Parathyroid adenoma (tissue), 2 donors: ENCODE results near the gene PDE9A.

ENCODE experiments used
- H2AFZ ChIP-seq: fragments of 300-600 bp; sonication (generic); one replicate; pipeline ENCODE4 v1.7.0; 2017; ENCODE audit warnings: antibody characterized with exemption, mild to moderate bottlenecking
- H3K27ac ChIP-seq: fragments of 300-600 bp; sonication (generic); one replicate; pipeline ENCODE4 v1.7.0; 2017
- H3K27me3 ChIP-seq: fragments of 300-600 bp; sonication (generic); one replicate; pipeline ENCODE4 v1.7.0; 2017; ENCODE audit warnings: low read length; ENCODE audit not compliant: control insufficient read depth, insufficient read depth
- H3K36me3 ChIP-seq: fragments of 300-600 bp; sonication (generic); one replicate; pipeline ENCODE4 v1.7.0; 2017; ENCODE audit warnings: low read length; ENCODE audit not compliant: control insufficient read depth, insufficient read depth
- H3K4me1 ChIP-seq: fragments of 300-600 bp; sonication (generic); one replicate; pipeline ENCODE4 v1.7.0; 2017; ENCODE audit warnings: control low read depth
- H3K4me2 ChIP-seq: fragments of 300-600 bp; sonication (generic); one replicate; pipeline ENCODE4 v1.7.0; 2017; ENCODE audit warnings: low read length
- H3K4me3 ChIP-seq: fragments of 300-600 bp; sonication (generic); one replicate; pipeline ENCODE4 v1.7.0; 2017; ENCODE audit warnings: low read depth, low read length
- H3K79me2 ChIP-seq: fragments of 300-600 bp; sonication (generic); one replicate; pipeline ENCODE4 v1.7.0; 2017; ENCODE audit warnings: control low read depth
- H3K9ac ChIP-seq: fragments of 300-600 bp; sonication (generic); one replicate; pipeline ENCODE4 v1.7.0; 2017; ENCODE audit warnings: mild to moderate bottlenecking
- H3K9me3 ChIP-seq: fragments of 300-600 bp; sonication (generic); one replicate; pipeline ENCODE4 v1.7.0; 2017; ENCODE audit warnings: low read length; ENCODE audit not compliant: control insufficient read depth
- TF ChIP-seq, protein P1 (sequence below): fragments of 300-600 bp; sonication (generic); IDR thresholded peaks from one replicate; pipeline ENCODE4 v1.7.0; 2017; ENCODE audit warnings: antibody characterized with exemption, mild to moderate bottlenecking
- donor health status: primary hyperparathyroidism.

Gene PDE9A

DNA sequence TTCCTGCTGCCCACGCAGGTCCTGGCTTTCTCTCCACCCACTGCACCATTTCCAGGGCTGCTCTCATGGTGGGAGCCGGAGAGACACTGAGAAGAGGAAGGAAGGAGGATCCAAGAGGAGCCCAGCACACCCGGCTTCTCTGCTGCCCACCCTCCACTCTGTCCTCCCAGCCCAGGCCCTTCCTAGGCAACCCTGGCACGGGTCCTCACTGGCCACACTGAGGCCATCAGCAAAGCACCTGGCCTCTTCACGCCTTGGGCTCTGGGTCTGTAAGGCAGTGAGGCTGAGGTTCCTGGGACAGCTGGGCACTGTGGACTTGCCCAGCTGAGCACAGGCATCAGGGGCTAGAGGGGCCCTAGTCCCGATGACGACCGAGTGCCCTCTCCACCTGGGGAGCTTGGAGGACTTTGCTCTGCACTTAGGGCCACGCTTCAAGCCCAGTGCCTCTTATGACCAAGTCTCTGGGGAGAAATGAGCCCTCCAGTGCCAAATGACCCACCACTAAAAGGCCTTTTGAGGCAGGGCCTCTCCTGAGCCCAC lies 43.1 kb downstream of the PDE9A start:
- Histone ChIP-seq H3K27me3 (no peaks in the 10 kb centered on the region), H3K27ac (no peak overlapping the region), H3K36me3 (no peaks in the 10 kb centered on the region), H3K9me3 (no peaks in the 10 kb centered on the region), H3K4me1 (no peaks in the 10 kb centered on the region), H2AFZ (no peak overlapping the region), H3K4me3 (no peak overlapping the region), H3K9ac (no peak overlapping the region), H3K79me2 (no peaks in the 10 kb centered on the region), H3K4me2 (no peak overlapping the region)
- TF ChIP-seq, protein P1, sequence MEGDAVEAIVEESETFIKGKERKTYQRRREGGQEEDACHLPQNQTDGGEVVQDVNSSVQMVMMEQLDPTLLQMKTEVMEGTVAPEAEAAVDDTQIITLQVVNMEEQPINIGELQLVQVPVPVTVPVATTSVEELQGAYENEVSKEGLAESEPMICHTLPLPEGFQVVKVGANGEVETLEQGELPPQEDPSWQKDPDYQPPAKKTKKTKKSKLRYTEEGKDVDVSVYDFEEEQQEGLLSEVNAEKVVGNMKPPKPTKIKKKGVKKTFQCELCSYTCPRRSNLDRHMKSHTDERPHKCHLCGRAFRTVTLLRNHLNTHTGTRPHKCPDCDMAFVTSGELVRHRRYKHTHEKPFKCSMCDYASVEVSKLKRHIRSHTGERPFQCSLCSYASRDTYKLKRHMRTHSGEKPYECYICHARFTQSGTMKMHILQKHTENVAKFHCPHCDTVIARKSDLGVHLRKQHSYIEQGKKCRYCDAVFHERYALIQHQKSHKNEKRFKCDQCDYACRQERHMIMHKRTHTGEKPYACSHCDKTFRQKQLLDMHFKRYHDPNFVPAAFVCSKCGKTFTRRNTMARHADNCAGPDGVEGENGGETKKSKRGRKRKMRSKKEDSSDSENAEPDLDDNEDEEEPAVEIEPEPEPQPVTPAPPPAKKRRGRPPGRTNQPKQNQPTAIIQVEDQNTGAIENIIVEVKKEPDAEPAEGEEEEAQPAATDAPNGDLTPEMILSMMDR, result no peak

DNA sequence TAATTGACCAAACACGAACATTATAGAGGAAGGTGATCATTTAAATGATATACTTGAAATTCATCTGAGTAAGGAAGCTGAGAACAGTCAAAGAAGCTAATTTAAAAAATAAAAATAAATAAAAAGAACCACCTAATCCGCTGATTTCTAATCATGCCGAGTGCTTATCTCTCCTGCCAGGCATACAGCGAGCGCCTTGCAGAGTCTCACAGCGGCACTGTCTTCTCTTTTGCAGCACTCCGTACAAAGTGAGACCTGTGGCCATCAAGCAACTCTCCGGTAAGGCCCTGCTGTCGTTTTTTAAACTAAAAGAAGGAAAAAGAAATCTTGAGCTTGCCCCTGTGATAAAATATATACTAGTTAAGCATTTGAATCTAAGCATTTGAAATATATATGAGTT lies 45.3 kb downstream of the PDE9A start:
- no peaks in the 10 kb centered on the region for H3K4me1 ChIP-seq
- H3K36me3 ChIP-seq, result no peaks in the 10 kb centered on the region
- H3K9ac ChIP-seq, result no peak overlapping the region
- no peak overlapping the region for H3K27ac ChIP-seq
- H2AFZ ChIP-seq, result no peak overlapping the region
- no peaks in the 10 kb centered on the region for H3K79me2 ChIP-seq
- H3K4me2 ChIP-seq, result no peak overlapping the region
- no peaks in the 10 kb centered on the region for H3K9me3 ChIP-seq
- H3K27me3 ChIP-seq, result no peaks in the 10 kb centered on the region
- H3K4me3 ChIP-seq, result no peak overlapping the region
- TF ChIP-seq, protein P1, result no peak

DNA sequence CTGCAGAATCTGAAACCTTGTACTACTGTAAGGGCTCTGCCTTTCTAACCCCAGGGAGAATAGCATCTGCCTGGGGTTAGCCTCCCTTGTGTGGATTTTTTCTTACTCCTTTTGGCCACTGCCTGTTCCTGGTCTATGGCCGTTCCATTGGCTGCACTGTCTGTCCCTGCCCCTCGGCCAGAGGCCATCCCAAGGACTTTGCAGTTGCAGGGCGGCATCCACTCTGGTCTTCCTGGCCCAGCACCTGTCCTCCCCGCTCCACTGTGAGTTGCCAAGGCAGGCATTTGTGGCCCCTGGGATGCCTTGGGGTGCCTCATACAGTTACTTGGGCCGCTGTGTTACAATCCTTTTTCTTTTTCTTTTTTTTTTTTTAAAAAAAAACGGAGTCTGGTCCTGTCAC lies 45.8 kb downstream of the PDE9A start:
- no peaks in the 10 kb centered on the region for H3K36me3 ChIP-seq
- H3K4me2 ChIP-seq, result no peak overlapping the region
- H3K9me3 ChIP-seq, result no peaks in the 10 kb centered on the region
- H3K79me2 ChIP-seq, result no peaks in the 10 kb centered on the region
- H2AFZ ChIP-seq, result no peak overlapping the region
- no peak overlapping the region for H3K9ac ChIP-seq
- no peak overlapping the region for H3K4me3 ChIP-seq
- H3K4me1 ChIP-seq, result no peaks in the 10 kb centered on the region
- H3K27me3 ChIP-seq, result no peaks in the 10 kb centered on the region
- TF ChIP-seq, protein P1, result no peak
- no peak overlapping the region for H3K27ac ChIP-seq

DNA sequence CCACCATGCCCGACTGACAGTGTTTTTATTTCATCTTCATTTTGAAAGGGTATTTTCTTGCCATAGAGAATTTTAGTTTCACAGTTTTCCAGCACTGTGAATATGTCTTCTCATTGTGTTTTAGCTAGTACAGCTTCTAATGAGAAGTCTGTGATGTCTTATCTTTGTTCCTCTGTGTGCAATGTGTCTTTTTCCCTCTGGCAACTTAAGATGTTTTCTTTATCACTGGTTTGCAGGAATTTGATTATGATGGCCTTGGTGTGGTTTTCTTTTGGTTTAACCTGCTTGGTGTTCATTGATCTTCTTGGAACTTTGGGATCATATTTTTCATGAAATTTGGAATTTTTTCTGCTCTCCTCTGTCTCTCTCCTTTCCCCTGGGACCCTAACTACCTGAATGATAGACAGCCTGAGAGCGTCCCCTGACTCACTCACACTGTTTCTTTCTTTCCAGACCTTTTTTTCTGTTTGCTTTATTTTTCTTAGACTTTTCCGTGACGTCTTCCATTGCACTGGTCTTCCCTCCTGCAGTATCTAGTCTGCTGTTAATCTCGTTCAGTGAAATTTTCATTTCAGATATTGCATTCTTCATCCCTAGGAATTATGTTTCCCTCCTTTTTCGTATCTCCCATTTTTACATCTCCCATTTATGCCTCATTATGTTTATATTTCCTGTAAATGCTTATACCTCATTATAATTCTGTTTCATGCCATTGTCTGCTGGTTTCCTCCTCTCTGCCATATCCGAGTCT lies 48.5 kb downstream of the PDE9A start:
- H3K27me3 ChIP-seq, result no peaks in the 10 kb centered on the region
- H2AFZ ChIP-seq, result no peak overlapping the region
- H3K4me2 ChIP-seq, result no peak overlapping the region
- no peaks in the 10 kb centered on the region for H3K79me2 ChIP-seq
- no peak overlapping the region for H3K4me3 ChIP-seq
- no peak overlapping the region for H3K27ac ChIP-seq
- H3K36me3 ChIP-seq, result no peaks in the 10 kb centered on the region
- TF ChIP-seq, protein P1, result no peak
- H3K9ac ChIP-seq, result no peak overlapping the region
- no peaks in the 10 kb centered on the region for H3K4me1 ChIP-seq
- no peaks in the 10 kb centered on the region for H3K9me3 ChIP-seq

DNA sequence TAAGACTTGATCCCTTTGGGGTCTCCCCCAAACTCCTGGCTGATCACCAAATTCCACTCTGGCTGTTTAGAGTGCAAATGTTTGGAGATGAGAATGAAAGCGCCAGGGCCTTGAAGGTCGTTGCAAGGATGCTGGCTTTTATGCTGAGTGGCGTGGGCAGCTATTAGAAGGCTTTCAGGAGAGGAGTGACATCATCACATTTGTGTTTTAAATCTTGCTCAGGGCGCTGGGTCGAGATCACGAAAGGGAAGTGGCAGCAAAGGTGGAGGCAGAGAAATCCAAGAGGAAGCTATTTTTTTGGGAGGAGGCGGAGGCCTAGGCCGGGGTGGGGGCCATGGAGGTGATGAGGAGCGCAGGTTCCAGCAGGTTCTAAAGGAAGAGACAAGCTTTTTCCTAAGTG lies 49.3 kb downstream of the PDE9A start:
- Histone ChIP-seq H3K27me3 (no peaks in the 10 kb centered on the region), H3K79me2 (no peaks in the 10 kb centered on the region), H3K9me3 (no peaks in the 10 kb centered on the region), H3K36me3 (no peaks in the 10 kb centered on the region), H3K4me3 (no peak overlapping the region), H3K27ac (no peak overlapping the region), H3K4me1 (no peaks in the 10 kb centered on the region), H3K4me2 (no peak overlapping the region), H2AFZ (no peak overlapping the region), H3K9ac (no peak overlapping the region)
- TF ChIP-seq, protein P1, result no peak
